Stimulated activated CD4-positive, alpha-beta T cell treated with anti-CD3 and anti-CD28 coated beads, TNF-alpha, amount 100 ng/mL, for 4 hours (primary cell): ENCODE results near the gene MYO1D.
A peak's percentile ranks its signal among the peaks of the same experiment; 100 is the strongest.
"Not testable (repeated sequence)": the region's sequence is repeated elsewhere in the genome, so short reads cannot be mapped to it uniquely, and the experiment has no call there.

Experiments
- DNase-seq, 3 experiments: peaks; one replicate each; pipeline ENCODE4 v3.0.0-alpha.2; 2020; ENCODE audit warnings: low read depth in 3 of 3

The MYO1D gene

GRCh38 chr17:32894245-32894644, 17.3 kb upstream of the MYO1D start:
- DNase-seq: no peak

DNA sequence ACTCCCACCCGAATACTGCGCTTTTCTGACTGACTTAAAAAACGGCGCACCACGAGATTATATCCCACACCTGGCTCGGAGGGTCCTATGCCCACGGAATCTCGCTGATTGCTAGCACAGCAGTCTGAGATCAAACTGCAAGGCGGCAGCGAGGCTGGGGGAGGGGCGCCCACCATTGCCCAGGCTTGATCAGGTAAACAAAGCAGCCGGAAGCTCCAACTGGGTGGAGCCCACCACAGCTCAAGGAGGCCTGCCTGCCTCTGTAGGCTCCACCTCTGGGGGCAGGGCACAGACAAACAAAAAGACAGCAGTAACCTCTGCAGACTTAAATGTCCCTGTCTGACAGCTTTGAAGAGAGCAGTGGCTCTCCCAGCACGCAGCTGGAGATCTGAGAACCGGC, 10.5 kb upstream of the MYO1D start:
- DNase-seq: not testable (repeated sequence)

GRCh38 chr17:32886951-32887350, 10.0 kb upstream of the MYO1D start:
- not testable (repeated sequence) for DNase-seq

- no peak for DNase-seq
These were observed 5.8 kb upstream of the MYO1D start for GRCh38 chr17:32882734-32883133.

DNA sequence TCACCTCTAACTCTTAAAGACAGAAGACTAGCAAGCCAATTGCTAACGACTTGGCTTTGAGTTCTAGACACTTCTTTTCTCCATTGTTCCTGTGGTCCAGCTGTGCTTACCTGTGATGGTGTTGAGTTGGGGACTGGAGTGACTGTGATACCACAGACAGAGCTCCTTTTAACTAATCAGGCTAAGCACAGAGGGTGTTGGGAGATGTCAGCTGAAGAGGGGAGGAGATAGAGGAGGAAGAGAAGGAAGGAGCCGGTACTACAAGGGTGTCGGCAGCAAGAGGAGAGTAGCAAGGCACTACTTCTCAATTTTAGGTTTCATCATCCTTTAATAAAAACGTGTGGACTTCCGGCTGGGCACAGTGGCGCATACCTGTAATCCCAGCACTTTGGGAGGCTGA, 5.1 kb upstream of the MYO1D start:
- no peak for DNase-seq

DNA sequence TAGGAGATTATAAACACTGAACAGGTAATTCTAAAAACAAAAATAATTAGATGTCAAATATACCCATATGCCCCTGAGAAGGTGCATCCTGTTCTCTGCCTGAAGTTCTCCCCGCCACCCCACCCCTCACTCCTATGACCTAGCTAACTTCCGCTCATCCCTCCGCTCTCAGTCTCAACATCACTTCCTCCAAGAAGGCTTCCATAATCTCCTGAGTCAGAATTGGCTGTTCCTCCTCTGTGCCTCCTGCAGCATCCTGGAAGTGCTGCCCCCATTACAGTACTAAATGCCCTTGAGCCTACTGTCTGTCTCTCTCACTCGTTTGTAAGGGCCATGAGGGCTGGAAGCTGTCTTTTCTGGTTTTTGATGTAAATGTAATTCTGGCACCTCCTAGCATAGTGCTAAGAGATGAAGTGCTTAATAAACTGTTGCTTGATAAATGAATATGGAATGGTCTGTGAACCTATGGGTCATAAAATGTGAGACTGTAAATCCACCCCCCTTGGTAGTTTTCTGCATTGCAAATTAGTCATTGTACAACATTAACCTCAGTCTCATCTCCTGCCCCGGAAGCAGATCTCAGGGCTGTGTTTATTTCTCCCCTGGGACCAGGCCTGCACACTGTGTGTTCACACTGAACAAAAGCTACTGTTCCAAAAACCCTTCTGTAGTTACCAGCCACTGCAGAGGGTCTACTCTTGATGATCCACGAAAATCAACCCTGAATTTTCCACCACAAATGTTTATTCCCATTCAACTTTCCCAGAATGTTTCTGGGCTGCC, 3.9 kb upstream of the MYO1D start:
- no peak for DNase-seq

DNA sequence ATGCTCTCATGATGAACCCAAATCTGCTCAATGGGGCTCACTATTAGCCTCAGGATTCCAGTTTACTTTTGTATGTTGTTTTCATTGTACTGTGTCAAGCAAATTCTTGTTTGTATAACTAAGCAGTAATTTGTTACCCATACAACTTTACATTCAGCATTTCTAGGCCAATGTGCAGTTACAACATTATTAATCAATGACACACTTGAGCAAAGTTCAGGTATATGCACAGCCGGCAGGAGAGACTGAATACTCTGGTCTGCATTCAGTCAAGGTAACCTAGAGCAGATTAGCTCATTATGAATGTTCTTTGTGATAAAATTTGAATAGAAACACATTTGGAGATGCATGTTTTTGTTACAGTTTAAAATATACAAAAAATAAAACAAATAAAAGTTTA, 2.2 kb upstream of the MYO1D start:
- DNase-seq: no peak

DNA sequence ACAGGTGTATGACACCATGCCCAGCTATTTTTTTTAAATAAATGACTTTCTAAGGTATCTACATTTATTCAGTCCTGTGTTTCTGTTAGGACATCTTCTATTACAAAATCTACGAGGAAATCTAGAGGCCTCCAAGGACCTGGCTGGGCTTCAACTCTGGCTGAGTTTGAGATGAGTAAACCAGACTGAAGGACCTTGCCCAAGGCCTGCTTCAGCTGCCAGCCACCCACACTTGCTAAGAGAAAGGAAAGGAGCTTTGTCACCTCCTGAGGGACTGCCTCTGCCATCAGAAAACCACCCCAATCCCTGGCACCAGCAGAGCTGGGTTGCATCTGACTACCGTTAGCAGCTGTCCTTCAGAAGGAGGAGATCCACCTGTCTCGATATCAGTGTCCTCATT, 1.3 kb upstream of the MYO1D start:
- DNase-seq: no peak

DNA sequence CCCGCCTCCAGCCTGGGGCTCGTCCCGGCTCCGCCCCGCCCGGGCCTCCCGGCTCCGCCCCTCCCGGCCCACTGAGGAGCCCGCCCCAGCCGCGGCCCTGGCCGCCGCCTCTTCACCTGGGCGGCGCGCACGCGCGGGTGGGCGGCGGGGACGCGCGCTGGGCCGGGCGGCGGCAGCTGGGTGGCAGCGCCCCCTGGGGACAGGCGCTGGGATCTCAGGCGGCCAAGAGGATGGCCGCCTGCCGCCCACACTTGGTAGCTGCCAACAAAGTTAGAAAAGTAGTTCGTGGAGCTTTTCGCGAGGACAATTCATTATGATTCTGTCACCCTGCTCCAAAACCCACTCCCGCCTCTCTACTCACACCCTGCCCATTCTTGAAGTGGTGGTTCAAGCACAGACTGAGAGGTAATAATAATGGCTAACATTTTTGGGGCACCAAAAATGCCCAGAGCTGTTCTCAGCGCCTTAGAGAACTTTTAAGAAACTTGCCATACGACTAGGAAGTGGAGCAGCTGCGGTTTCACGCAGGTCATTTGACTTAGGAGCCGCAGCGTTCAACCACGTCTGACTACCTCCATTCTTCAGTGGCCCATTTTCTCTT, 340 bp upstream of the MYO1D start:
- DNase-seq: peak; percentile 85 to 87 (median 87)

DNA sequence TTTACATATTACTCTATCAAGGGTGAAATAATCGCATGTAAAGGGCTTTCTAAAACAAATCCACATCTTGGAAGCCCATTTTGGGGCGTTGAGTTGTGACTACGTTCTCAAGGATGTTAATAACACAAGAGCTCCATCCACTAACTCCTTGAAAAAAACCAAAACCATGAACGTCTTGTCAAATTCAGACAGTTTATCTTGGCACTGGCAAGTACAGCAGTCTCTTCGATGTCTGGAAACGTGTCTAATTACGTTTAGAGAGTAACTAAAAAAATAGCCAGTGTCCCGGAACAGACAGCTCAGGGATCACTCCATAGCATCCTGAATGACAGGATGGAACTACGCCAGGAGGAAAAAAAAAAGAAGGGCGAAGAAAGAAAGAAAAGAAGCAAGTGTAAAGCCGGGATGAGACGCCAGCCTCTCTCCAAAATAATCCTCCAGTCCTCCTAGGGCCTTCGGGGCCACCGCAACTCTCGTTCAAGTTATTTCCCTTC, 954 bp downstream of the MYO1D start:
- no peak for DNase-seq

GRCh38 chr17:32875230-32875917, 1.6 kb downstream of the MYO1D start:
- no peak for DNase-seq

DNA sequence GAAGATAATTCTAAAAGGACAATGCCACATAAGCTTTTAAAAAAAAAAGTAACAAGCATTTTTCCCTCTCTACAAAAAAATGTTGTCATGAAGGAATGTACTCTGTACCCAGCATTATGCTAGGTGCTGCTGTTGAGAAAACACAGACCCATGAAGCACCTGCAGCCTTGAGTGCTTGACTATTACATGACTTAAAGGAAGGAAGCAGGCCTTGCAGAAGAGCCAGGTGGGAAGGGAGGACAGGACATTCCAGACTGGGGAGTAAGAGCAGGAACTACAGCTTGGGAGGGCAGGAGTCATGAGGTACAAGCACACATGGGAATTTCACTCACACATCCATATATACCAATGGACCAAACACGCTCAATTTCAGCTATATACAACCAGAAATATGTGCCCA, 3.8 kb downstream of the MYO1D start:
- DNase-seq: no peak

- no peak for DNase-seq
These were observed 5.2 kb downstream of the MYO1D start for GRCh38 chr17:32871746-32872145.

DNA sequence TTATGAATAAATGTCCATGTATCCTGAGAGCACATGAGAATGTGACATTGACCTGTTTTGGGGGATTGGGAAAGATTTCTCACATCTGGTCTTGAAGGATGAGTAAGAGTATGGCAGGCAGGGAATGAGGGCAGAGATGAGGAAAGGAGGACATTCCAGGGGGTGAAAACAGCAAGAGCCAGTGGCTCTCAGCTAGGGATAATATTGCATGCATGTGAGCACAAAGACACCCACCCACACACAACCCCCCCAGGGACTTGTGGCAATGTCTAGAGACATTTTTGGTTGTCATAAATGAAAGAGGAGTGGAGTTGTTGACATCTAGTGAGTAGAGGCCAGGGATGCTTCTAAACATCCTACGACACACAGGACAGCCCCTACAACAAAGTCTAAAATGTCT, 6.0 kb downstream of the MYO1D start:
- no peak for DNase-seq

GRCh38 chr17:32870027-32870670, 6.8 kb downstream of the MYO1D start:
- no peak for DNase-seq

GRCh38 chr17:32869345-32870026, 7.4 kb downstream of the MYO1D start:
- DNase-seq: no peak

GRCh38 chr17:32865141-32865540, 11.8 kb downstream of the MYO1D start:
- no peak for DNase-seq

GRCh38 chr17:32863559-32863958, 13.4 kb downstream of the MYO1D start:
- DNase-seq: no peak

GRCh38 chr17:32862940-32863339, 14.0 kb downstream of the MYO1D start:
- no peak for DNase-seq

- DNase-seq: no peak
These were observed 14.9 kb downstream of the MYO1D start for GRCh38 chr17:32861981-32862380.

GRCh38 chr17:32859857-32860525, 16.9 kb downstream of the MYO1D start:
- DNase-seq: no peak
